ENCODE results near the gene CMTM7.

GRCh38 chr3:32401126-32401525, 9.5 kb downstream of the CMTM7 start:
- no peak for TF ChIP-seq CTCF (IDR thresholded peaks at IDR 0.05; ENCODE audit: low read depth, low read length, poor library complexity, severe bottlenecking)
- TF ChIP-seq EZH2phosphoT487 (IDR thresholded peaks at IDR 0.05; ENCODE audit: borderline replicate concordance, low read length), result no peak

Measured in DOHH2 (cell line).